Glomerular endothelial cell (primary cell): Measurements from ENCODE around the gene NUP58. TPM values are rescaled to one million over a fixed set of nuclear protein-coding genes. Genes with fewer than 3 reads are reported as not detected.
"Not testable (repeated sequence)": the region's sequence is repeated elsewhere in the genome, so short reads cannot be mapped to it uniquely, and the experiment has no call there.

Experiments
- DNase-seq: peaks from one replicate; pipeline ENCODE4 v3.0.0-alpha.2; 2011; ENCODE audit warnings: low read depth, low spot score; ENCODE audit errors: extremely low read depth
- total RNA-seq: library from RNA; depleted of rRNA; stranded (reverse); fragments of >200 nt; gene quantifications from 2 replicates; pipeline ENCODE4 v1.2.3, GENCODE V29; 2015

Gene NUP58
- total RNA-seq, 1 donor from 2014 or later, result 59.0 TPM

- no peak for DNase-seq
Measured at GRCh38 chr13:25300861-25301346, 521 bp upstream of the NUP58 start.

GRCh38 chr13:25302121-25302520 lies 696 bp downstream of the NUP58 start:
- no peak for DNase-seq

- DNase-seq, result no peak
Measured at GRCh38 chr13:25306671-25307464, 5.4 kb downstream of the NUP58 start.

GRCh38 chr13:25310891-25311290 lies 9.5 kb downstream of the NUP58 start:
- no peak for DNase-seq

- DNase-seq, result not testable (repeated sequence)
Measured at GRCh38 chr13:25318946-25319345, 17.5 kb downstream of the NUP58 start.

- no peak for DNase-seq
Measured at GRCh38 chr13:25319771-25320170, 18.3 kb downstream of the NUP58 start.

GRCh38 chr13:25324100-25324499 lies 22.7 kb downstream of the NUP58 start:
- no peak for DNase-seq

GRCh38 chr13:25329706-25330105 lies 28.3 kb downstream of the NUP58 start:
- no peak for DNase-seq

GRCh38 chr13:25330541-25330940 lies 29.1 kb downstream of the NUP58 start:
- DNase-seq, result no peak

GRCh38 chr13:25335856-25336255 lies 34.4 kb downstream of the NUP58 start:
- DNase-seq, result no peak

- DNase-seq, result no peak
Measured at GRCh38 chr13:25345576-25345975, 44.2 kb downstream of the NUP58 start.

- no peak for DNase-seq
Measured at GRCh38 chr13:25347151-25347550, 45.7 kb downstream of the NUP58 start.

- DNase-seq, result no peak
Measured at GRCh38 chr13:25351404-25351803, 50.0 kb downstream of the NUP58 start.

- no peak for DNase-seq
Measured at GRCh38 chr13:25352230-25352629, 50.8 kb downstream of the NUP58 start.

- DNase-seq, result no peak
Measured at GRCh38 chr13:25352806-25353205, 51.4 kb downstream of the NUP58 start.

- DNase-seq, result no peak
Measured at GRCh38 chr13:25353344-25353743, 51.9 kb downstream of the NUP58 start.

- DNase-seq, result no peak
Measured at GRCh38 chr13:25354377-25354776, 53.0 kb downstream of the NUP58 start.

- DNase-seq, result not testable (repeated sequence)
Measured at GRCh38 chr13:25360443-25360842, 59.0 kb downstream of the NUP58 start.

- DNase-seq, result no peak
Measured at GRCh38 chr13:25365720-25366235, 64.4 kb downstream of the NUP58 start.

GRCh38 chr13:25371158-25371874 lies 69.9 kb downstream of the NUP58 start:
- DNase-seq, result no peak

GRCh38 chr13:25371875-25372283 lies 70.5 kb downstream of the NUP58 start, which contains the start of gene ATP8A2:
TSS of gene ATP8A2 (plus strand) at chr13:25371974. CDS start at chr13:25372213, 239 bp downstream.
- no peak for DNase-seq
